Hippocampal formation (tissue), 2 donors: ENCODE results near the gene SDC3.

Experiments used
- DNase-seq, 2 donors: peaks; one replicate each; lab custom pipeline; 2025; lab: John Stamatoyannopoulos, UW

The SDC3 gene

DNA sequence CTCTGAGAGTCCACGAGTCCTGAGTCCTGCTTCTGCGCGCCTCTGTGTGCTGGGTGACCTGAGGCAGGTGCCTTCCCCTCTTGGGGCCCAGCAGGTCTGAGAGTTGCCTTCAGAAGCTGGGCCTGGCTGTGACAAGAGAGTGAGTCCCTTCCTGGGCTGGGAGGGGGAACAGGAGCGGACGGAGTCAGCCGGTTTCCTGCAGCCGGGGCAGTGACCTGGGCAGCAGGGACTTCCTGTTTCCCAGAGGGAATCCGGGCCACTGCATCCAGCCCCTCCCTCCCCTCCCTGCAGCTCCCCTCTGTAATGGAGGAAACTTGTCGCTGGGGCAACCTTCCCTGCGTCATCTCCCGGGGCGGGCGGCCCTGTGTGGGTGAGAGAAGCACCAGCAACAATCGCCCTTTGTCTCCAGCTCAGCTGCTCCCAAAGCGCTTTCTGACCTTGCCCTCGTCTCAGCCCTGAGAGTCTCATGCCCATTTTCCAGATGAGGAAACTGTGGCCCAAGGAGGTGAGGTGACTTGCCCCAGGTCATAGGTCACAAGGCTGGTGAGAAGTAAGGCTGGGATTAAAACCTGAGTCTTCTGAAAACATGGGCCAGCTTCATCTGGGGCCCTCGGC lies 61.1 kb downstream of the SDC3 start:
- peak; percentile 49 to 78 for DNase-seq

DNA sequence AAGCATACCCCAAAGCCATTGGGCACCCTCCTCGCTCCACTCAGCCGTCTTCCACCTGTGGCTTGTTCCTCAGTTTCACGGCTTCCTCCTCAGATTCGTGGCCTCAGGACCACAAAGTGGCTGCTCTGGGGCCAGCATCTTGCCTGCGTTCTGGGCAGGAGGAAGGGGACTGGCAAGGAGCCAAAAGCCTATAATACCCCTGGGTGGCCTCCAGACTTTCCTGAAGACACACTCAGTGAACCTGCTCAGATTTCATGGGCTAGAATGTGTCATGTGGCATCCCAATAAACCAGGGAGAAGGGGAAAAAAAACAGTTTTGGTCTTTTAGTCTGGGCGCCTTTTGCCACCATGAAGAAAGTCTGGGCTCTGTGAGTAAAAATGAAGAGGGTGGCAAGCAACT lies 62.0 kb downstream of the SDC3 start:
- DNase-seq, result no peak

DNA sequence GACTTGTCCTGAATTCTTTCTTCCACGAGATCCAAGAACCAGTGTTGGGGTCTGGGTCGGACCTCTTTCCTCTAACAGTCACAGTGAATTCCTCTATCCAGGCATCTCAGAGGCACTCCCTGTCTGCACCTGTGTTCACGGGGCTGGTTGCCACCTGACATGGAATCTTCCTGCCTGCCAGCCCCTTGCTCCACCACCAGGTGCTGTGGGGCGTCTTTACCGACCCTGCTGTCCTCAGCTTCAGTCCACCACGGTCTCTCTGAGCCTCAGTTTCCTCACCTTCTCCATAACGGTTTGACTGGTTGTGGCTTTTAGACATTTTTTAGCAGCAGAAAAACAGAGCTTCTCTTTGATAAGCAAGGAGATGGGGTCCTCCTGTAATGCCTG lies 62.7 kb downstream of the SDC3 start:
- DNase-seq, result no peak

DNA sequence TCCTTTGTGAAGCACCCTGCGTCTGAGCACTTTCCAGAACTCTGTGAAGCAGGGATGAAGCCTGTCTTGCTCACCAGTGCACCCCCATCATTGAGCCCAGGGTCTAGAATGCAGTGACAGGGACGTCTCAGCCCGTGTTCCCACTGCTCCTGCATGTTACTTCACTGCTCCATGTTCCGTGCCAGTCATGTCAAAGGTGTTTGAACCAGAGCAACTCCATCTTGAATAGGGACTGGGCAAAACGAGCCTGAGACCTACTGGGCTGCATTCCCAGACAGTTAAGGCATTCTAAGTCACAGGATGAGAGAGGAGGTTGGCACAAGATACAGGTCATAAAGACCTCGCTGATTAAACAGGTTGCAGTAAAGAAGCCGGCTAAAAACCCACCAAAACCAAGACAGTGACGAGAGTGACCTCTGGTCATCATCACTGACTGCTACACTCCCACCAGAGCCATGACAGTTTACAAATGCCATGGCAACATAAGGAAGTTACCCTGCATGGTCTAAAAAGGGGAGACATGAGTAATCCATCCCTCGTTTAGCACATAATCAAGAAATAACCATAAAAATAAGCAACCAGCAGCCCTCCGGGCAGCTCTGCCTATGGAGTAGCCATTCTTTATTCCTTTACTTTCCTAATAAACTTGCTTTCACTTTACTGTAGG lies 63.2 kb downstream of the SDC3 start:
- DNase-seq, result no peak

DNA sequence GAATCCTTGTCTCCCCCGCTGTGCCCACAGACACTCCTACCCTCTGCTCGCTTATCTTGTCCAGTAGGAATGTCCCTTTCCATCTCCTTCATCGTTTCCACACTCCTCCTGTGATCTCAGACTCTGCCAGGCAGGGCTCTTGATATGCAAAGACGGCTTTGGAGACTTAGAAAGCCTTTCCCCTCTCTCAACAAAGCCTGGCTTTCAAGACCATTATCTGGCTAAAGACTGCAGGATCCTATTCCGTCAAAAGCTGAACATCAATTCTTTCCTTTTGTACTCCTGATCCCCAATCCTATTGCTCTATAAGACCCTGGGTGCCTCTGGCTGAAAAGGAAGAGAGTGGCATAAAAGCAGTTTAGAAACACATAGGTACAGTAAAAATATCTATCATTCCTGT lies 63.9 kb downstream of the SDC3 start:
- DNase-seq, result no peak

DNA sequence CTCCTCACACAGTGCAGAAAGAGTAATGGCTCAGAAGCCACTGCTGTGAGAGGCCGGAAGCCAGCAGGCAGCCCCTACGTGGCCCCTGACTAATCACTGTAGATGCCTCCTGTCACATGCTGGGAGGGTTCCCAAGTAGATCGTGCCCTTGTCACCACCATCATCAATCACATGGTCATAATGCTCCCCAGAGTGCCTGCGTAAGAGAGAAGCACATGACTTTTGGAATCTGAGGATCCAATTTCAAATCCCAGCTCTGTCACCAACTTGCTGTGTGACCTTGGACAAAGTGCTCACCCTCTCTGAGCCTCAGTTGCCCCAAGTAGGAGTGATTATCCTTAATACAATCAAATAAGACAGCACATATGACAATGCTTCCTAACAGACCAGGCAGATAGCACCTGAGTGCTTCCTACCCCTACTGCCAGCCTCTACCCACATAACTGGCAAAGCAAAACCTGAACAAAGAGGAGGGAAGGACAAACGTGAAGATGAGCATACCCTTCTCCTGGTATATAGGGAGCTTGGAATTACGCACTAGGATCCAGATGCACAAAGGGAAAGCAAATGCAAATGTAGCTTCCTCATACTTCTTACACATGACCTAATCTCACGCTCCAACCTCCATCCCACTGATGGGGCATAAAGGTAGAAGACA lies 65.7 kb downstream of the SDC3 start:
- no peak for DNase-seq

DNA sequence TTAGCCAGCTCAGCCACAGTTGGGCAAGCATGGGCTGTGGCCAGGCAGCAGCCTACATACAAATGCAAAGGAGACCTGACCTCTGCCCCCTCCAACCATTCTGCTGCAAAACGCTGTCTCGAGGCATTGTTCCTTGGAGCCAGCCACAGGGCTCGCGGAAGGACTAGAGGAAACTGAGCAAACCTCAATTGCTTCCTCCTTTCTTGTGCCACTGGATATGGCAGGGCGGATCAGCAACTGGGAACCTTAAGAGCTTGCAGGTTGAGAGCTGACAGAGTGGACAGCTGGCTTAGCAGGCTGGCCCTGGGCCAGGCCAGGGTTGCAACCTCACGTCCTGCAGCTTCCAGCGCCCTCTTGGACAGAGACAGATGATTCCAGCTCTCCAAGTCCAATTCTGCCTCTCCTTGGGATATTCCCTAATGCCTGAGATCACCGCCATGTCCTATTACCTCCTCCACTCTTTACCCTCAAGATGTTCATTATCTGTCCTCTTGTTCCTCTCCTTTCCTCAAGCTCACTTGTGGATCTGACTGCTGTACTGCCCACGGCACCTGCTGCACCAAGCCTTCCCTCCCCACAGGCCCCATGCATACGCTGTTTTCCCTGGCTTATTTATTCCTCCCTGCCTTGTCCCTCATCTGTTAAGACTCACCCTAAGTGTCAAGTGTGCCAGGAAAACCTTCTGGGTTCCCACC lies 67.5 kb downstream of the SDC3 start:
- DNase-seq, result no peak

DNA sequence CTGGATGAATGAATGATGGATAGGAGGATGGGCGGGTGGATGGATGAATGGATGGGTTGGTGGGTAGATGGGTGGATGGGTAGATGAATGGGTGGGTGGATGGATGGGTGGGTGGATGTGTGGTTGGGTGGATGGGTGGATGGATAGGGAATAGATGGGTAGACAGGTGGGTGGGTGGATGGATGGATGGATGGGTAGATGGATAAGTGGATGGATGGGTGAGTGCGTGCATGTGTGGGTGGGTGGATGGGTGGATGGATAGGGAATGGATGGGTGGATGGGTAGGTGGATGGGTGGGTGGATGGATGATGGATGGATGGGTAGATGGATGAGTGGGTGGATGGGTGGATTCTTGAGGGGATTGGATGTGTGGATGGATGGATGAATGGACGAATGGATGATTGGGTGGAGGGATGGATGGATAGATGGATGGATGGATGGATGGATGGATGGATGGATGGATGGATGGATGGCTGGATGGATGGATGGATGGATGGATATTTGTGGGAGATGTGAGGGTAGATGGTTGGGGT lies 68.7 kb downstream of the SDC3 start:
- DNase-seq, result no peak

DNA sequence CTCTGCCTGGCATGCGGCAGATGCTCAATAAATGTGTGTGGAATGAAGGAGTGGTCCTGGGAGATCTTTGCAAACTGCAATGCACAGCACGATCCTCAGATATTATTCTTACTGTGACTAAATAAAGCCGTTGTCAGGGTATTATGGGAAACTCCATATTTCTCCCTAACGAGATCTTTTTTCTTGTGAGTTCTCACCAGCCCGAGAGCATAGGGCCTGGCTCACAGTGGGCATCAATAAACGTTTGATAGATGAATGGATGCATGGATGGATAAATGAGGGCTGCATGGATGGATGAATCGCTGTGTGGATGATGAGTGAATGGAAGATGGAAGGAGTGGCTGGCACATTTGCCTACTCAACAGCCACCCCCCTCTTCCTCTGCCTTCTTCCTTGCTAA lies 69.6 kb downstream of the SDC3 start:
- no peak for DNase-seq

DNA sequence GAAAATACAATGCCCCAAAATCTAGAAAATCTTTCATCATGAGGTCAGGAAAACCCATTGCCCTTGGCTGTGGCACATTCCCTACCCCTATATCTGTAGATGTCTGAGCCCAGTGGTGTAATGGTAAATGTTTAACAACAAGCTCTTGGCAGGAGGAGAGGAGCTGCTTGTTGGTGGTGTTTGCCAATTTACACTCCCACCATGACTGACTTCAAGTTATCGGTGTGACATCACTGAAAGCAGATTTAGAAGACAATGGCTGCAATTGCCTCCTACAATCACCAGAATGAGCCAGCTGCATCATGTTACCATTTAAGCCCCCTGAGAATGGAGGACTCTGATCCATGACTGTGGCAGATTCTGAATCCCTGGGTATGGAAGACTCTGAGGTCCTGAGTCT lies 70.9 kb downstream of the SDC3 start:
- no peak for DNase-seq

DNA sequence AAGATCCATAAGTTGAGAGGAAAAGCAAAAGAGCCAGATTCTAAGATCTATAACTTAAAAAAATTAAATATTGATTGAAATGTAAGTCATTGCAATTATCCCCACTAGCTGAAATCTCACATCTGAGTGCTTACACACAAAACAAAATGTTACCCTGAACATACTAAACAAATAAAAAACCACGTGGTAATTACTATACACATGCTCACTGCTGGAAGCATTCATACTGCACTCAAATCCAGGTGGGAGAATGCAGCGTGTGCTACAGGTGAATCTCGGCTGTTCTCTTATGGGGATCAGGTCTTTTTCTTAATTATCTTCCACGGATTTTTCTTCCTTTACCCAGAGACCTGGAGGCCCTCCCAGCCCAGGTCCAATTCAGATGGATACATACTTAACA lies 74.3 kb downstream of the SDC3 start:
- no peak for DNase-seq

DNA sequence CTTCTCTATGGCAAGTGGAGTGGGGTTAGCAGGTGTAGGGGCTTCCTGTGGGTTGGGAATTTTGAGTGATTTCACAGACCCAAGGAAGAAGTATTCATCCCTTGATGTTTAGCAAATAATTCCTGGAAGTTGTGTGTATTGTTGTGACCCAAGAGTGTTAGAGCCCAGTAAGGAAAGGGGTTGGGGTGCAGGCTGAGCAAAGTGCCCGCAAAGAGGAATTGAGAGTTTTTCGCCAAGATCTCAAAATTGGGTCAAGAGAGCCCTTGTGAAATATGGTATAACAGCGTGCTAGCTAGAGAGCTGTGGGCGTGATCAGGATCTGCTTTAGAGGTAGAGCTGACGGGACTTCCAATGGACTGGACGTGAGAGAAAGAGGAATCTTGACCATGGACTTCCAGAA lies 78.0 kb downstream of the SDC3 start:
- DNase-seq, result no peak

DNA sequence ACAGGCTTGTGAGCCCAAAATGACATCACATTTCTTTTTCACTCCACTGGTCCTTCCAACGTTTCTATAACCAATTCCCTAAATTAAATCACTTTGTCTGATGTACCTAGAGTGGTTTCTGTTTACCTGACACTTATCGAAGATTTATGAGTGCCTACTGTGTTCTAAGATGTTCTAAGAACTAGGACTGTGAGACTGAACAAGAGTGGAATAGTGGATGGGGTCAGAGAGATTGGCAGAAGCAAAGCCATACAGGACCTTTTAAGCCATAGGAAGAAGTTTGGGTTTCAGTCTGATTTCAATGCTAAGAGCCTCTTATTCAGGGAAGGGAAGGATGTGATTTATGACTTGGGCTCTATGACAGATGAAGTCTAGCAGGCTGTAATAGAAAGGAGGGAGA lies 78.7 kb downstream of the SDC3 start:
- DNase-seq, result no peak

DNA sequence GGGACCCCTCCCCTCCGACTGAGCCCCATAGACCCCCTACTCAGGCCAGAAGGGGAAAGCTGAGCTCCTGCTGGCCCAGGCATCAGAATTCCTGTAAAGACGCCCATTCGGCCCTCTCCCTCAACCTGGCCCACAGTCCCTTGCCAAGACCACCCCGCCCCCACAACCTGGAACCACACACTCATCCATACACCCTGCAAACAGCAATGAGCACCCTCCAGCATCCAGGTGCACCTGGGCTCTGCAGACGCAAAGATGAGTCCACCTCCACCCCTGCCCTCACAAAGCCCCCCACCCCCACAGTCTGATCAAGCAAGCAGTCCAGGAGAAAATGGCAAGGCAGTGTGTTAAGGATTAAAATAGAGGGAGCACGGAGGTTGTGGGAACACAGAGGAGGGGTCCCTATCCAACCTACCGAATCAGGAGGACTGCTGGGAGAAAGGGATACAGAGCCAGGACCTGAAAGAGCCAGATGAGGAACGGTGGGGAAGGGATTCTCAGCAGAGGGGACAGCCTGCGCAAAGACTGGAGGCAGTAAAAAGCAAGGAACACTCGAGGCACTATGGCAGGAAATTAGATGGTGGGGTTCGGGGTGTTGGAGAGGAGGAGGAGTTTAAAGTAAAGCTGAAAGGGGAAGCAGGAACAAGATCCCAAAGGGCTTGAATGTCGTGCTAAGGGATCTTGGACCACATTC lies 83.7 kb downstream of the SDC3 start:
- DNase-seq, result no peak

DNA sequence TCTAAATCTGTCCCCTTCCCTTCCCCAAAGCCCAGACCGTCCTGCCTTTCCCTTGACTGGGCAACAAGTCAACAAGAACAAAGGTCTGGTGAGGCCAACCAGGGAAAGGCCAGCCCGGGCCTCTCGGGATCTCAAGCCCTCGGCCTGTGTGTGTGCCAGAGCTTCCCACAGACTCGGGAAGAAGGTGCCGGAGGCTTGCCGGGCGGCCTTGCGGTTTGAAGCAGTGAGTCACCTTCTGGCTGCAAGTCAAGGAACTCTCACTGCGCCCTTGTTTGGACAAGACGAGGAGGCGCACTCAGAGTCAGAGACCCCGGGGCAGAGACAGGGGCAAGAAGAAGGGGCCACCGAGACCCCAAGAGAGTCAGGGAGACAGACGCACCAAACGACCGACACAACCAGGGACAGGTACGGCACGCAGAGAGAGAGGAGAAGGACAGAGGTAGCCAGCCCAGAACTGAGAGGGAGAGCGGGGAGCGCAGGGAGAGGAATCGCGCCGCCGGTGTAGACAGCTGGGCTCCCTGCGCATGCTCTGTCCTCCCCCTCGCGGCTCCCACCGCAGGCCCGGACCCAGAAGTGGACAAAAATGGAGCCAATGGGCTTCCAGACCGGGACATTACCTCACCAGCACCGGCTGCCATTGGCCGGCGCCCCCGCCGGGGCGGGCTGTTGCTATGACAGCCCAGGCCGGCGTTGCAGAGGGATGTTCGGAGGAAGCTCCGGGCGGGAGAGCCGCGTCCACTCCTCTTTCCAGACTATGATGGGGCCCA lies 84.4 kb downstream of the SDC3 start:
- peak; percentile 95 to 98 for DNase-seq

DNA sequence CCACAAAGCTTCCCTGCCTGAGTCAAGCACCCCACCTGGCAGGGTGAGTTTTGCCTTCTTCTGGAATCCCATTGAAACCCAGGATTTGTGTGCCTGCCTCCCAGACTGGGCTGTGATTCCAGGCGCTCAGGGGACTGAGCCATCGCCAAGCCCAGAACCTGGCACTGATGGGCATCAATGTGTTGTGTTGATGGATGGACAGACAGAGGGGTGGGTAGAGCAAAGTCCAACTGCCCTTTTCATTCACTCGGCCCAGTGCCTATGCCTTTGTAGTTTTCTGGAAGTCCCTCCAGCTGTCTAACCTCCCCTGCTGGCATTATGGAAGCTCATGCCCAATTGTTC lies 85.0 kb downstream of the SDC3 start:
- no peak for DNase-seq

DNA sequence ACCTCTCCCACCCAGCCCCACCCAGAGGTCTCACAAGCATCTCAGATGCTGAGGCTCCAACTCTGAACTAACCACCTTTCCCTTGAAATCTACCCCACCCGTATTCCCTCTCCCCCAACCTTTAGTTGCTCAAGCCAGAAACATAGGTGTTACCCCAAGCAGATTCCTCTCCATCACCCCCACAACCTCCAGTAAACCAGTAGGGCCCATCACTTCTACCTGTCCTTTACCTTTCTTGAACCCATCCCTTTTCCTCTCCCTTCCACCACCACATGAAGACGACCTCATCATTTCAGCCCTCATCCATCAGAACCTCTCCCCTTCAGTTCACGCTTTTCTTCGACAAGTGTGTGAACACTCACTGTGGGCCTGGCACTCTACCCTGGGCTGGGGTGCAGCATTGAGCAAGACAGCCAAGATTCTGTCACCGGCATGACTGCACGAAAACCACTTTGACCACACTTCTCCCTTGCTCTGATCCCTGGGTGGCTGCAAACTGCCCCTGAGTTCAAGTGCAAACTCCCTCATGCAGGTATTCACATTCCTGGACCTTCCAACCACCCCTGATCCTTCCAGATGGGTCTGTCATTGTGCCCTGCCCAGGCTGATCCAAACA lies 85.5 kb downstream of the SDC3 start:
- no peak for DNase-seq

DNA sequence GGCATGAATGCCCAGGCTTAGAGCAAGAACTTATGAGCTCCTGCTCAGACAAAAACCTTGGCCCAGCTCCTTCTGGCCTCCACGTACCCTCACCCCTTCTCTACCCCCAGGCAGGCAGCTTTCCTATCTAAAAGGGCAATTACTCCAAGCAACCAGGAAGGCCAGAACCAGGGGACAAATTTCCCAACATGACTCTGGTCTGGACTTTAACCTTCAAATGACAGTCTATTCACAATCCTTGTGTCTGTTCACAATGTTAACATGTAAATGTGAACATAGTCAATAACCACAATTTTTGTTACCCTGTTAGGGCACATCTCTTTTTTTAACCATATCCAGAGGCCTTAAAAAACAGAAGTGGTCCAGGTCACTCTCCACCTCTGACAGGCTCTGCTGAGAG lies 86.6 kb downstream of the SDC3 start:
- DNase-seq, result no peak

DNA sequence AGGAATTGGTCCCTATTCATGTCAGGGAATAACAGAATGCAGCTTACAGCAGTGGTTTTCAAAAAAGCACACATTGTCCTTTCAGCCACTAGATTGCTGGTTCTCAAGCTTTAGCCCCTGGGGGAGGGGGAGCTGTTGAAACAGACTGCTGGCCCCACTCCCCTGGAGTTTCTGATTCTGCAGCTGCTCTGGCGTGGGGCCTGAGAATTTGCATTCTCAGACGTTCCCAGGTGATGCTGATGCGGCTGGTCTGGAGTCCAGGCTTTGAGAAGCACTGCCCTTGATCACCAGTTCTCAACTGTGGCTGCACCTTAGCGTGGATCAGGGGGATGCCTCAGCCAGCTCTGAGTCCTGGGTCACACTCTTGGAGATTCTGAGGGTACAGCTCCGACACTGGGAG lies 88.3 kb downstream of the SDC3 start:
- no peak for DNase-seq
